ENCODE measurements around the gene CYP27C1.

- no peak for TF ChIP-seq EZH2 (IDR thresholded peaks at IDR 0.05)
- TF ChIP-seq, protein P1, sequence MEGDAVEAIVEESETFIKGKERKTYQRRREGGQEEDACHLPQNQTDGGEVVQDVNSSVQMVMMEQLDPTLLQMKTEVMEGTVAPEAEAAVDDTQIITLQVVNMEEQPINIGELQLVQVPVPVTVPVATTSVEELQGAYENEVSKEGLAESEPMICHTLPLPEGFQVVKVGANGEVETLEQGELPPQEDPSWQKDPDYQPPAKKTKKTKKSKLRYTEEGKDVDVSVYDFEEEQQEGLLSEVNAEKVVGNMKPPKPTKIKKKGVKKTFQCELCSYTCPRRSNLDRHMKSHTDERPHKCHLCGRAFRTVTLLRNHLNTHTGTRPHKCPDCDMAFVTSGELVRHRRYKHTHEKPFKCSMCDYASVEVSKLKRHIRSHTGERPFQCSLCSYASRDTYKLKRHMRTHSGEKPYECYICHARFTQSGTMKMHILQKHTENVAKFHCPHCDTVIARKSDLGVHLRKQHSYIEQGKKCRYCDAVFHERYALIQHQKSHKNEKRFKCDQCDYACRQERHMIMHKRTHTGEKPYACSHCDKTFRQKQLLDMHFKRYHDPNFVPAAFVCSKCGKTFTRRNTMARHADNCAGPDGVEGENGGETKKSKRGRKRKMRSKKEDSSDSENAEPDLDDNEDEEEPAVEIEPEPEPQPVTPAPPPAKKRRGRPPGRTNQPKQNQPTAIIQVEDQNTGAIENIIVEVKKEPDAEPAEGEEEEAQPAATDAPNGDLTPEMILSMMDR (IDR thresholded peaks at IDR 0.05) = no peak
Measured at GRCh38 chr2:127146820-127147502, 73.1 kb downstream of the CYP27C1 start.
